Ishikawa (cell line): ENCODE measurements around the gene DAAM1.

Source experiments
- CEBPB ChIP-seq: IDR thresholded peaks from 2 replicates; pipeline ENCODE4 v1.6.1; 2012
- CREB1 ChIP-seq: IDR thresholded peaks from 2 replicates; pipeline ENCODE4 v1.6.1; 2012; ENCODE audit warnings: low read depth
- EGR1 ChIP-seq: IDR thresholded peaks from 2 replicates; pipeline ENCODE4 v1.6.1; 2012
- EP300 ChIP-seq: IDR thresholded peaks from 2 replicates; pipeline ENCODE4 v1.6.1; 2012; ENCODE audit warnings: borderline replicate concordance
- FOXM1 ChIP-seq: IDR thresholded peaks from 2 replicates; pipeline ENCODE4 v1.6.1; 2012; ENCODE audit warnings: low read depth, borderline replicate concordance
- NFIC ChIP-seq: IDR thresholded peaks from 2 replicates; pipeline ENCODE4 v1.6.1; 2012
- RAD21 ChIP-seq: IDR thresholded peaks from 2 replicates; pipeline ENCODE4 v1.6.1; 2012; ENCODE audit warnings: low read depth
- TAF1 ChIP-seq: IDR thresholded peaks from 2 replicates; pipeline ENCODE4 v1.6.1; 2012; ENCODE audit warnings: low read depth, mild to moderate bottlenecking
- TCF12 ChIP-seq: IDR thresholded peaks from 2 replicates; pipeline ENCODE4 v1.6.1; 2012; ENCODE audit warnings: low read depth
- TEAD4 ChIP-seq: IDR thresholded peaks from 2 replicates; pipeline ENCODE4 v1.6.1; 2012
- YY1 ChIP-seq: IDR thresholded peaks from 2 replicates; pipeline ENCODE4 v1.6.1; 2012; ENCODE audit warnings: low read depth
- ZBTB7A ChIP-seq: IDR thresholded peaks from 2 replicates; pipeline ENCODE4 v1.6.1; 2012; ENCODE audit warnings: low read depth
- TF ChIP-seq, protein P1 (sequence below): IDR thresholded peaks from 2 replicates; pipeline ENCODE4 v1.6.1; 2012; ENCODE audit warnings: low read depth, mild to moderate bottlenecking
- TF ChIP-seq, protein P2 (sequence below): IDR thresholded peaks from 2 replicates; pipeline ENCODE4 v1.6.1; 2012
- TF ChIP-seq, protein P3 (sequence below): IDR thresholded peaks from 2 replicates; pipeline ENCODE4 v1.6.1; 2012

The DAAM1 gene

GRCh38 chr14:59374048-59374447 lies 185.6 kb downstream of the DAAM1 start:
- TF ChIP-seq CEBPB (no peak), CREB1 (no peak), TAF1 (no peak), RAD21 (no peak), TCF12 (no peak), EP300 (no peak), YY1 (no peak), TEAD4 (no peak), EGR1 (no peak), ZBTB7A (no peak), FOXM1 (no peak), NFIC (no peak)
- TF ChIP-seq, protein P1, sequence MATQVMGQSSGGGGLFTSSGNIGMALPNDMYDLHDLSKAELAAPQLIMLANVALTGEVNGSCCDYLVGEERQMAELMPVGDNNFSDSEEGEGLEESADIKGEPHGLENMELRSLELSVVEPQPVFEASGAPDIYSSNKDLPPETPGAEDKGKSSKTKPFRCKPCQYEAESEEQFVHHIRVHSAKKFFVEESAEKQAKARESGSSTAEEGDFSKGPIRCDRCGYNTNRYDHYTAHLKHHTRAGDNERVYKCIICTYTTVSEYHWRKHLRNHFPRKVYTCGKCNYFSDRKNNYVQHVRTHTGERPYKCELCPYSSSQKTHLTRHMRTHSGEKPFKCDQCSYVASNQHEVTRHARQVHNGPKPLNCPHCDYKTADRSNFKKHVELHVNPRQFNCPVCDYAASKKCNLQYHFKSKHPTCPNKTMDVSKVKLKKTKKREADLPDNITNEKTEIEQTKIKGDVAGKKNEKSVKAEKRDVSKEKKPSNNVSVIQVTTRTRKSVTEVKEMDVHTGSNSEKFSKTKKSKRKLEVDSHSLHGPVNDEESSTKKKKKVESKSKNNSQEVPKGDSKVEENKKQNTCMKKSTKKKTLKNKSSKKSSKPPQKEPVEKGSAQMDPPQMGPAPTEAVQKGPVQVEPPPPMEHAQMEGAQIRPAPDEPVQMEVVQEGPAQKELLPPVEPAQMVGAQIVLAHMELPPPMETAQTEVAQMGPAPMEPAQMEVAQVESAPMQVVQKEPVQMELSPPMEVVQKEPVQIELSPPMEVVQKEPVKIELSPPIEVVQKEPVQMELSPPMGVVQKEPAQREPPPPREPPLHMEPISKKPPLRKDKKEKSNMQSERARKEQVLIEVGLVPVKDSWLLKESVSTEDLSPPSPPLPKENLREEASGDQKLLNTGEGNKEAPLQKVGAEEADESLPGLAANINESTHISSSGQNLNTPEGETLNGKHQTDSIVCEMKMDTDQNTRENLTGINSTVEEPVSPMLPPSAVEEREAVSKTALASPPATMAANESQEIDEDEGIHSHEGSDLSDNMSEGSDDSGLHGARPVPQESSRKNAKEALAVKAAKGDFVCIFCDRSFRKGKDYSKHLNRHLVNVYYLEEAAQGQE, result no peak
- TF ChIP-seq, protein P2, sequence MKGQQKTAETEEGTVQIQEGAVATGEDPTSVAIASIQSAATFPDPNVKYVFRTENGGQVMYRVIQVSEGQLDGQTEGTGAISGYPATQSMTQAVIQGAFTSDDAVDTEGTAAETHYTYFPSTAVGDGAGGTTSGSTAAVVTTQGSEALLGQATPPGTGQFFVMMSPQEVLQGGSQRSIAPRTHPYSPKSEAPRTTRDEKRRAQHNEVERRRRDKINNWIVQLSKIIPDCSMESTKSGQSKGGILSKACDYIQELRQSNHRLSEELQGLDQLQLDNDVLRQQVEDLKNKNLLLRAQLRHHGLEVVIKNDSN, result no peak

DNA sequence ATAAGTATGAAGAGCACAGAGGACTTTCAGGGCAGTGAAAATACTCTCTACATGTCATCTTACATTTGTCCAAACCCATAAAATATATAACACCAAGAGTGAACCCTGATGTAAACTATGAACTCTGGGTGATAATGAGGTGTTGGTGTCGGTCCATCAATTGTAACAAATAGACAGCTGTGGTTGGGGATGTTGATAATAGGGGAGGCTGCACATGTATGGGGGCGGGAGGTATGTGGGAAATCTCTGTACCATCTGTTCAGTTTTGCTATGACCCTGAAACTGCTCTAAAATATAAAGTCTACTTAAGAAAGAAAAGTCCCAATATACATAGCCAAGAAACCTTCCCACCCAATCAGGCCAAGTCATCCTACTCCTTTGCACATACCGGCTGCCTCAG lies 188.2 kb downstream of the DAAM1 start:
- TF ChIP-seq, protein P1, result no peak
- no peak for TF ChIP-seq EGR1
- TF ChIP-seq, protein P2, result no peak
- no peak for TF ChIP-seq ZBTB7A
- TF ChIP-seq RAD21, result no peak
- no peak for TF ChIP-seq TEAD4
- TF ChIP-seq TCF12, result no peak
- no peak for TF ChIP-seq NFIC
- TF ChIP-seq FOXM1, result no peak
- TF ChIP-seq, protein P3, sequence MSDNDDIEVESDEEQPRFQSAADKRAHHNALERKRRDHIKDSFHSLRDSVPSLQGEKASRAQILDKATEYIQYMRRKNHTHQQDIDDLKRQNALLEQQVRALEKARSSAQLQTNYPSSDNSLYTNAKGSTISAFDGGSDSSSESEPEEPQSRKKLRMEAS, result no peak
- TF ChIP-seq YY1, result no peak
- TF ChIP-seq CEBPB, result no peak
- no peak for TF ChIP-seq TAF1
- no peak for TF ChIP-seq EP300
- TF ChIP-seq CREB1, result no peak

DNA sequence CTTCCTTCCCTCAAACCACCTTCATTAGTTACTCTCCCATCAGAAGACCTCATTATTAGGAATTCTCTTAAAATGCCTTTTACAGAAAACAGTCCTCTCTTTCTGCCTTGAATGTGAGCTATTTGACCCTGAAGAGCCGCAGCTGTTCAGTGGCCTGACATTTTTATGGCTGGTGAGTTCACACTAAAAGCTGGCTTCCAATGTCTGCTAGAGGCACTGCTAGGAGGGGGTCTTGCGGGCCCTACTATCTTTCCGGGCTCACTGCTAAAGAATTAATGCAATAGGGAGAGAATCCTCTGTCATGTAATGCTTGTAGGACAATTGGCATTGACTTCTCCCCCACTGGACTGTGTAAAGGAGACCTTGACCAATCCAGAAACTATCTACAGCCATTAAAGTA lies 189.0 kb downstream of the DAAM1 start:
- TF ChIP-seq TAF1 (no peak), CEBPB (no peak), RAD21 (no peak), YY1 (no peak), ZBTB7A (no peak), NFIC (no peak), CREB1 (no peak), EP300 (no peak), TCF12 (no peak), FOXM1 (no peak), TEAD4 (no peak), EGR1 (no peak)
- TF ChIP-seq, protein P3, result no peak
- TF ChIP-seq, protein P2, result no peak
- TF ChIP-seq, protein P1, result no peak

GRCh38 chr14:59377991-59378601 lies 189.6 kb downstream of the DAAM1 start:
- TF ChIP-seq CREB1 (no peak), NFIC (no peak)
- TF ChIP-seq, protein P1, result no peak
